Measurements from ENCODE around the gene MIS12. TPM values are rescaled to one million over a fixed set of nuclear protein-coding genes. Genes with fewer than 3 reads are reported as not detected.

The MIS12 gene
- total and polyA plus RNA-seq, 2 of the 13 experiments (the other 11 are each of a cell fraction or from before 2014, with no cell fraction given) = 13.4 to 28.0 TPM

GRCh38 chr17:5438716-5439445 lies 47.5 kb upstream of the MIS12 start, which contains the start of gene C1QBP (continued):
- TF ChIP-seq IKZF5 (CRISPR knock-in tag; IDR thresholded peaks at IDR 0.05) (peak; percentile 61; the same call in 1 of the 2 replicates), GABPA (IDR thresholded peaks at IDR 0.05; ENCODE audit: low read depth, low read length) (peak; percentile 84), GABPA (CRISPR knock-in tag; IDR thresholded peaks at IDR 0.05; ENCODE audit: low read depth) (peak; percentile 88), JUNB (CRISPR knock-in tag; IDR thresholded peaks at IDR 0.05; ENCODE audit: borderline replicate concordance) (peak; percentile 79), ZGPAT (CRISPR knock-in tag; IDR thresholded peaks at IDR 0.05) (peak; percentile 90), ZNF609 (CRISPR knock-in tag; IDR thresholded peaks at IDR 0.05; ENCODE audit: borderline replicate concordance) (no peak), ZNF124 (CRISPR knock-in tag; IDR thresholded peaks at IDR 0.05) (peak; percentile 23; the same call in 1 of the 2 replicates), ZSCAN30 (CRISPR knock-in tag; IDR thresholded peaks at IDR 0.05) (peak; percentile 75; the same call in 1 of the 2 replicates), ZNF235 (CRISPR knock-in tag; IDR thresholded peaks at IDR 0.05; ENCODE audit: borderline replicate concordance) (no peak), THYN1 (CRISPR knock-in tag; IDR thresholded peaks at IDR 0.05; ENCODE audit: borderline replicate concordance, low read depth) (no peak), MED8 (CRISPR knock-in tag; IDR thresholded peaks at IDR 0.05; ENCODE audit: insufficient replicate concordance) (peak; percentile 32), ZMAT3 (CRISPR knock-in tag; conservative IDR thresholded peaks at IDR 0.05) (0 out of 2 replicates have a peak, but pooled peaks have one; percentile 36), MEF2D (CRISPR knock-in tag; IDR thresholded peaks at IDR 0.05) (no peak; the same call in 1 of the 2 replicates), KLF9 (CRISPR knock-in tag; IDR thresholded peaks at IDR 0.05; ENCODE audit: low read depth) (no peak), IRX3 (CRISPR knock-in tag; IDR thresholded peaks at IDR 0.05; ENCODE audit: borderline replicate concordance, low read depth) (peak; percentile 97), ZSCAN12 (CRISPR knock-in tag; IDR thresholded peaks at IDR 0.05) (peak; percentile 81), CBX1 (IDR thresholded peaks at IDR 0.05; ENCODE audit: low read depth) (no peak), ZNF652 (CRISPR knock-in tag; IDR thresholded peaks at IDR 0.05; ENCODE audit: borderline replicate concordance, low read depth) (peak; percentile 35; the same call in 1 of the 2 replicates), CSRNP2 (CRISPR knock-in tag; conservative IDR thresholded peaks at IDR 0.05; ENCODE audit: low read depth) (0 out of 2 replicates have a peak, but pooled peaks have one; percentile 64)

Data from HepG2 (cell line).